ENCODE measurements around the gene BMPR1B.
"Not testable (repeated sequence)": the region's sequence is repeated elsewhere in the genome, so short reads cannot be mapped to it uniquely, and the experiment has no call there.

Gene BMPR1B

GRCh38 chr4:94831607-94832006 is 73.9 kb downstream of the BMPR1B start:
- H3K9me3 ChIP-seq: no peaks in the 10 kb centered on the region
- no peaks in the 10 kb centered on the region for H3K27me3 ChIP-seq (ENCODE audit: low read depth)
- in situ Hi-C loops (cut with MboI; ENCODE audit: low sequenced_read_pairs): no loop called here
- H3K4me1 ChIP-seq: no peaks in the 10 kb centered on the region
- H3K4me3 ChIP-seq: no peak overlapping the region
- no peaks in the 10 kb centered on the region for H3K36me3 ChIP-seq (replicated peaks)
- no peak for DNase-seq (ENCODE audit: low spot score in 2 of 2)

GRCh38 chr4:94832329-94832728 is 74.6 kb downstream of the BMPR1B start:
- H3K4me1 ChIP-seq; H3K9me3 ChIP-seq; H3K4me3 ChIP-seq; H3K36me3 ChIP-seq (replicated peaks); H3K27me3 ChIP-seq (ENCODE audit: low read depth); in situ Hi-C loops (cut with MboI; ENCODE audit: low sequenced_read_pairs); DNase-seq (ENCODE audit: low spot score in 2 of 2): not testable (repeated sequence)

- H3K4me1 ChIP-seq: no peaks in the 10 kb centered on the region
- no peak for DNase-seq (ENCODE audit: low spot score in 2 of 2)
- H3K36me3 ChIP-seq (replicated peaks): no peaks in the 10 kb centered on the region
- no peaks in the 10 kb centered on the region for H3K27me3 ChIP-seq (ENCODE audit: low read depth)
- no peak overlapping the region for H3K4me3 ChIP-seq
- H3K9me3 ChIP-seq: no peaks in the 10 kb centered on the region
- in situ Hi-C loops (cut with MboI; ENCODE audit: low sequenced_read_pairs): no loop called here
Measured at GRCh38 chr4:94833394-94833793, 75.6 kb downstream of the BMPR1B start.

- no peaks in the 10 kb centered on the region for H3K4me1 ChIP-seq
- DNase-seq (ENCODE audit: low spot score in 2 of 2): no peak
- H3K36me3 ChIP-seq (replicated peaks): no peaks in the 10 kb centered on the region
- H3K4me3 ChIP-seq: no peak overlapping the region
- no peaks in the 10 kb centered on the region for H3K27me3 ChIP-seq (ENCODE audit: low read depth)
- in situ Hi-C loops (cut with MboI; ENCODE audit: low sequenced_read_pairs): no loop called here
- H3K9me3 ChIP-seq: no peaks in the 10 kb centered on the region
Measured at GRCh38 chr4:94834501-94834900, 76.7 kb downstream of the BMPR1B start.

- H3K4me3 ChIP-seq; in situ Hi-C loops (cut with MboI; ENCODE audit: low sequenced_read_pairs); H3K9me3 ChIP-seq; H3K27me3 ChIP-seq (ENCODE audit: low read depth); H3K36me3 ChIP-seq (replicated peaks); H3K4me1 ChIP-seq: not testable (repeated sequence)
- peak in 1 of 2 experiments; percentile 72 for DNase-seq (ENCODE audit: low spot score in 2 of 2)
Measured at GRCh38 chr4:94841166-94841863, 83.6 kb downstream of the BMPR1B start.

GRCh38 chr4:94841864-94842221 is 84.1 kb downstream of the BMPR1B start:
- H3K9me3 ChIP-seq: no peaks in the 10 kb centered on the region; the same call in 1 of the 2 replicates
- H3K4me1 ChIP-seq: no peaks in the 10 kb centered on the region
- H3K36me3 ChIP-seq (replicated peaks): no peaks in the 10 kb centered on the region
- no peak for DNase-seq (ENCODE audit: low spot score in 2 of 2)
- no peaks in the 10 kb centered on the region for H3K27me3 ChIP-seq (ENCODE audit: low read depth)
- H3K4me3 ChIP-seq: no peak overlapping the region
- in situ Hi-C loops (cut with MboI; ENCODE audit: low sequenced_read_pairs): no loop called here

GRCh38 chr4:94843216-94843615 is 85.5 kb downstream of the BMPR1B start:
- Histone ChIP-seq H3K4me3 (no peak overlapping the region), H3K27me3 (ENCODE audit: low read depth) (no peaks in the 10 kb centered on the region), H3K9me3 (no peaks in the 10 kb centered on the region; the same call in 1 of the 2 replicates), H3K4me1 (no peaks in the 10 kb centered on the region), H3K36me3 (replicated peaks) (no peaks in the 10 kb centered on the region; the same call in 1 of the 2 replicates)
- in situ Hi-C loops (cut with MboI; ENCODE audit: low sequenced_read_pairs): no loop called here
- DNase-seq (ENCODE audit: low spot score in 2 of 2): no peak

- in situ Hi-C loops (cut with MboI; ENCODE audit: low sequenced_read_pairs): no loop called here
- no peaks in the 10 kb centered on the region for H3K27me3 ChIP-seq (ENCODE audit: low read depth)
- H3K9me3 ChIP-seq: no peaks in the 10 kb centered on the region; the same call in 1 of the 2 replicates
- no peak for DNase-seq (ENCODE audit: low spot score in 2 of 2)
- H3K4me3 ChIP-seq: no peak overlapping the region
- H3K36me3 ChIP-seq (replicated peaks): no peaks in the 10 kb centered on the region; the same call in none of the 2 replicates
- H3K4me1 ChIP-seq: no peaks in the 10 kb centered on the region
Measured at GRCh38 chr4:94848326-94848725, 90.6 kb downstream of the BMPR1B start.

GRCh38 chr4:94849901-94850300 is 92.1 kb downstream of the BMPR1B start:
- in situ Hi-C loops (cut with MboI; ENCODE audit: low sequenced_read_pairs): no loop called here

GRCh38 chr4:94852616-94853015 is 94.9 kb downstream of the BMPR1B start:
- DNase-seq (ENCODE audit: low spot score in 2 of 2): no peak
- Histone ChIP-seq H3K27me3 (ENCODE audit: low read depth) (no peaks in the 10 kb centered on the region), H3K4me3 (no peak overlapping the region), H3K4me1 (no peaks in the 10 kb centered on the region), H3K9me3 (no peaks in the 10 kb centered on the region), H3K36me3 (replicated peaks) (no peaks in the 10 kb centered on the region; the same call in 1 of the 2 replicates)
- in situ Hi-C loops (cut with MboI; ENCODE audit: low sequenced_read_pairs): no loop called here

More at GRCh38 chr4:94849901-94850300, 92.1 kb downstream of the BMPR1B start:
- H3K27me3 ChIP-seq (ENCODE audit: low read depth): no peaks in the 10 kb centered on the region
- H3K9me3 ChIP-seq: no peaks in the 10 kb centered on the region; the same call in 1 of the 2 replicates
- no peaks in the 10 kb centered on the region for H3K4me1 ChIP-seq
- peak; percentile 34 to 46 for DNase-seq (ENCODE audit: low spot score in 2 of 2)
- H3K4me3 ChIP-seq: no peak overlapping the region
- no peaks in the 10 kb centered on the region; the same call in none of the 2 replicates for H3K36me3 ChIP-seq (replicated peaks)

GRCh38 chr4:94856030-94856429 is 98.3 kb downstream of the BMPR1B start:
- H3K27me3 ChIP-seq (ENCODE audit: low read depth): no peaks in the 10 kb centered on the region
- H3K4me3 ChIP-seq: no peak overlapping the region
- H3K36me3 ChIP-seq (replicated peaks): no peaks in the 10 kb centered on the region; the same call in 1 of the 2 replicates
- H3K4me1 ChIP-seq: 0 out of 2 replicates have a peak, but pooled peaks cover 2% of the 10 kb centered on the region
- H3K9me3 ChIP-seq: no peaks in the 10 kb centered on the region
- no peak for DNase-seq (ENCODE audit: low spot score in 2 of 2)
- in situ Hi-C loops (cut with MboI; ENCODE audit: low sequenced_read_pairs): no loop called here

- Histone ChIP-seq H3K36me3 (replicated peaks) (no peaks in the 10 kb centered on the region), H3K27me3 (ENCODE audit: low read depth) (no peaks in the 10 kb centered on the region), H3K9me3 (no peaks in the 10 kb centered on the region), H3K4me1 (no peaks in the 10 kb centered on the region), H3K4me3 (no peak overlapping the region)
- DNase-seq (ENCODE audit: low spot score in 2 of 2): no peak
- in situ Hi-C loops (cut with MboI; ENCODE audit: low sequenced_read_pairs): no loop called here
Measured at GRCh38 chr4:94870146-94870545, 112.4 kb downstream of the BMPR1B start.

- H3K36me3 ChIP-seq (replicated peaks): no peaks in the 10 kb centered on the region
- no peaks in the 10 kb centered on the region for H3K27me3 ChIP-seq (ENCODE audit: low read depth)
- no peak overlapping the region for H3K4me3 ChIP-seq
- H3K9me3 ChIP-seq: no peaks in the 10 kb centered on the region
- no peak for DNase-seq (ENCODE audit: low spot score in 2 of 2)
- no peaks in the 10 kb centered on the region for H3K4me1 ChIP-seq
- in situ Hi-C loops (cut with MboI; ENCODE audit: low sequenced_read_pairs): no loop called here
Measured at GRCh38 chr4:94871644-94872305, 114.0 kb downstream of the BMPR1B start.

GRCh38 chr4:94877973-94878372 is 120.2 kb downstream of the BMPR1B start:
- no peaks in the 10 kb centered on the region for H3K4me1 ChIP-seq
- H3K9me3 ChIP-seq: no peaks in the 10 kb centered on the region
- DNase-seq (ENCODE audit: low spot score in 2 of 2): no peak
- H3K4me3 ChIP-seq: no peak overlapping the region
- H3K36me3 ChIP-seq (replicated peaks): no peaks in the 10 kb centered on the region
- H3K27me3 ChIP-seq (ENCODE audit: low read depth): no peaks in the 10 kb centered on the region
- in situ Hi-C loops (cut with MboI; ENCODE audit: low sequenced_read_pairs): no loop called here

Measured in HAP-1 (cell line).